Fibroblast of lung (primary cell): ENCODE measurements around the gene CDKN2B-AS1. TPM values are rescaled to one million over a fixed set of nuclear protein-coding genes. Genes with fewer than 3 reads are reported as not detected.

Experiments
- DNase-seq, 2 donors: peaks; one replicate each; pipeline versions ENCODE4 v3.0.0 to v3.0.0-alpha.2; 2010; ENCODE audit warnings: low read depth in 2 of 2
- H2AFZ ChIP-seq: 2 replicates; pipeline ENCODE4 v1.5.1; 2012; ENCODE audit warnings: low read length, control low read depth, inconsistent platforms
- H3K27ac ChIP-seq: 2 replicates; pipeline ENCODE4 v1.5.1; 2011; ENCODE audit warnings: low read length, control low read depth; ENCODE audit not compliant: insufficient read depth
- H3K27me3 ChIP-seq: 2 replicates; pipeline ENCODE4 v1.5.1; 2011; ENCODE audit warnings: mild to moderate bottlenecking, low read length; ENCODE audit not compliant: control insufficient read depth, insufficient read depth
- H3K36me3 ChIP-seq: 2 replicates; pipeline ENCODE4 v1.5.1; 2011; ENCODE audit warnings: low read length; ENCODE audit not compliant: control insufficient read depth, insufficient read depth
- H3K4me1 ChIP-seq: 2 replicates; pipeline ENCODE4 v1.5.1; 2011; ENCODE audit warnings: low read length; ENCODE audit not compliant: control insufficient read depth, insufficient read depth; ENCODE audit errors: extremely low read depth
- H3K4me2 ChIP-seq: 2 replicates; pipeline ENCODE4 v1.5.1; 2011; ENCODE audit warnings: low read length, control low read depth; ENCODE audit not compliant: insufficient read depth; ENCODE audit errors: extremely low read depth
- H3K4me3 ChIP-seq, 4 experiments: fragments of 200-600 bp in 1 of 4; sonication (generic) in 1 of 4; replicated peaks in 1 of 4; 2 replicates each; pipeline ENCODE4 v1.5.1; 2011 to 2016; ENCODE audit warnings: low read length in 4 of 4, low read depth in 3 of 4, mild to moderate bottlenecking in 3 of 4, control low read depth in 2 of 4, inconsistent platforms in 1 of 4, mixed read lengths in 1 of 4; ENCODE audit not compliant: insufficient read depth in 1 of 4; ENCODE audit errors: control extremely low read depth in 1 of 4
- H3K79me2 ChIP-seq: 2 replicates; pipeline ENCODE4 v1.5.1; 2012; ENCODE audit warnings: mild to moderate bottlenecking, low read length, inconsistent platforms; ENCODE audit not compliant: control insufficient read depth, insufficient read depth
- H3K9ac ChIP-seq: 2 replicates; pipeline ENCODE4 v1.5.1; 2011; ENCODE audit warnings: mild to moderate bottlenecking, low read length, control low read depth; ENCODE audit not compliant: insufficient read depth
- H3K9me3 ChIP-seq: 2 replicates; pipeline ENCODE4 v1.5.1; 2012; ENCODE audit warnings: low read depth, low read length; ENCODE audit not compliant: control insufficient read depth, insufficient read depth
- H4K20me1 ChIP-seq: 2 replicates; pipeline ENCODE4 v1.5.1; 2011; ENCODE audit warnings: low read length; ENCODE audit not compliant: control insufficient read depth, insufficient read depth; ENCODE audit errors: extremely low read depth
- EZH2 ChIP-seq: IDR thresholded peaks from 2 replicates; pipeline ENCODE4 v1.5.1; 2012; ENCODE audit warnings: low read length, control low read depth, mild to moderate bottlenecking; ENCODE audit errors: missing control alignments
- polyA plus RNA-seq, 2 donors: library from polyadenylated mRNA; depleted of rRNA in 1 of 2; stranded (reverse) in 1 of 2; unstranded in 1 of 2; fragments of >200 nt; gene quantifications; 2 replicates each; pipeline ENCODE4 v1.2.1, GENCODE V29; 2011 to 2012; ENCODE audit warnings: missing spikeins in 1 of 2
- total RNA-seq: library from RNA; depleted of rRNA; stranded (reverse); fragments of >200 nt; gene quantifications from 2 replicates; pipeline ENCODE4 v1.2.1, GENCODE V29; 2014
- TF ChIP-seq, protein P1 (sequence below), 2 donors: IDR thresholded peaks in 1 of 2; conservative IDR thresholded peaks in 1 of 2; 1 replicate in 1 of 2; 2 replicates in 1 of 2; pipeline ENCODE4 v1.5.1; 2011 to 2012; ENCODE audit warnings: low read length in 2 of 2, control low read depth in 1 of 2, inconsistent platforms in 1 of 2, low read depth in 1 of 2, mild to moderate bottlenecking in 1 of 2

The CDKN2B-AS1 gene
- total and polyA plus RNA-seq, 2 donors (not counting 1 experiment from before 2014, with no cell fraction given) = 1.1 to 7.6 TPM

DNA sequence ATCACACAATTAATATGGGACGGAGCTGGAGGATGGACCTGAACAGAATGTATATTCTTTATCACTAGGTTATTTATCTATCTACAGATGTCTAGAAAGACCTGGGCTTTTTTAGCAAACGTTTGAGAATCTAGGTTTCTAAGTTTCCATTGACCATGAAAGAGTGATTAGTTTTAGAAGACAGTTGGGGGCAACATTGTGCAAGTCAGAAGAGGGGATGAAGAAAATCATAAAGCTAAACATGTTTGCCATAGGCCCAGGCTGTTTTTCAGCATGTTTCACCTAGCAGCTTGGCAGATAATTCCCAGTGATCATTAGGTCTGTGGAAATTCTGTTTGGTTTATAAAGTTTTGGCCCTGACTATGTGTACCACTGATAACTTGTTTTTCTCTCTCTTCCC, 58.6 kb downstream of the CDKN2B-AS1 start:
- Histone ChIP-seq H3K9ac (no peak overlapping the region), H3K9me3 (no peaks in the 10 kb centered on the region)
- DNase-seq = no peak

DNA sequence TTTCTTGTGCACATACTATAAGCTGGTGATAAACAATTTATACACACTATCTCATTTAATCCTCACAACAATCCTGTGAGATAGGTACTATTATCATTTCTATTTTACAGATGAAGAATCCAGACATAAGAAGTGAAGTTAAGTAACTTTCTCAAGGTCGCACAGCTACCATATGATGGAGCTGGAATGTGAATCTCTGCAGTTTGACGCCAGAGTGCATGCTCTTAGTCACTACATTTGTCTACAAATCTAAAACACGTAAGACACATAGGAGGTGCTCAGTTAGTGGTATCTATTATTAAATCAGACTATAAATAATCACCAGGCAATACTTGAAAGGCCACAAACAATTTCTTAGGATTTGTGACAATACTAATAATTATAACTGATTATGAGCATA, 59.5 kb downstream of the CDKN2B-AS1 start:
- Histone ChIP-seq H3K27ac (no peak overlapping the region), H3K9ac (no peak overlapping the region), H3K27me3 (no peaks in the 10 kb centered on the region), H3K79me2 (no peaks in the 10 kb centered on the region), H3K4me2 (no peak overlapping the region), H3K4me3 (no peak overlapping the region), H3K9me3 (no peaks in the 10 kb centered on the region), H2AFZ (no peak overlapping the region), H3K4me1 (peaks cover 9% of the 10 kb centered on the region), H4K20me1 (no peaks in the 10 kb centered on the region), H3K36me3 (no peaks in the 10 kb centered on the region)
- no peak for DNase-seq
- TF ChIP-seq, protein P1, sequence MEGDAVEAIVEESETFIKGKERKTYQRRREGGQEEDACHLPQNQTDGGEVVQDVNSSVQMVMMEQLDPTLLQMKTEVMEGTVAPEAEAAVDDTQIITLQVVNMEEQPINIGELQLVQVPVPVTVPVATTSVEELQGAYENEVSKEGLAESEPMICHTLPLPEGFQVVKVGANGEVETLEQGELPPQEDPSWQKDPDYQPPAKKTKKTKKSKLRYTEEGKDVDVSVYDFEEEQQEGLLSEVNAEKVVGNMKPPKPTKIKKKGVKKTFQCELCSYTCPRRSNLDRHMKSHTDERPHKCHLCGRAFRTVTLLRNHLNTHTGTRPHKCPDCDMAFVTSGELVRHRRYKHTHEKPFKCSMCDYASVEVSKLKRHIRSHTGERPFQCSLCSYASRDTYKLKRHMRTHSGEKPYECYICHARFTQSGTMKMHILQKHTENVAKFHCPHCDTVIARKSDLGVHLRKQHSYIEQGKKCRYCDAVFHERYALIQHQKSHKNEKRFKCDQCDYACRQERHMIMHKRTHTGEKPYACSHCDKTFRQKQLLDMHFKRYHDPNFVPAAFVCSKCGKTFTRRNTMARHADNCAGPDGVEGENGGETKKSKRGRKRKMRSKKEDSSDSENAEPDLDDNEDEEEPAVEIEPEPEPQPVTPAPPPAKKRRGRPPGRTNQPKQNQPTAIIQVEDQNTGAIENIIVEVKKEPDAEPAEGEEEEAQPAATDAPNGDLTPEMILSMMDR (conservative IDR thresholded peaks at IDR 0.05 in 1 of 2, IDR thresholded peaks at IDR 0.05 in 1 of 2; ENCODE audit: low read depth in 1 of 2, low read length in 2 of 2) = no peak
- no peak for TF ChIP-seq EZH2

More for the DNA sequence above, 58.6 kb downstream of the CDKN2B-AS1 start:
- H3K4me2 ChIP-seq = peak overlapping the region; percentile 13
- no peak overlapping the region for H2AFZ ChIP-seq
- no peaks in the 10 kb centered on the region for H3K79me2 ChIP-seq
- H3K4me3 ChIP-seq = no peak overlapping the region
- no peak overlapping the region for H3K27ac ChIP-seq
- H4K20me1 ChIP-seq = no peaks in the 10 kb centered on the region
- H3K36me3 ChIP-seq = no peaks in the 10 kb centered on the region
- H3K4me1 ChIP-seq = peaks cover 9% of the 10 kb centered on the region
- TF ChIP-seq, protein P1 (conservative IDR thresholded peaks at IDR 0.05 in 1 of 2, IDR thresholded peaks at IDR 0.05 in 1 of 2; ENCODE audit: low read depth in 1 of 2, low read length in 2 of 2) = no peak
- no peak for TF ChIP-seq EZH2
- H3K27me3 ChIP-seq = no peaks in the 10 kb centered on the region

DNA sequence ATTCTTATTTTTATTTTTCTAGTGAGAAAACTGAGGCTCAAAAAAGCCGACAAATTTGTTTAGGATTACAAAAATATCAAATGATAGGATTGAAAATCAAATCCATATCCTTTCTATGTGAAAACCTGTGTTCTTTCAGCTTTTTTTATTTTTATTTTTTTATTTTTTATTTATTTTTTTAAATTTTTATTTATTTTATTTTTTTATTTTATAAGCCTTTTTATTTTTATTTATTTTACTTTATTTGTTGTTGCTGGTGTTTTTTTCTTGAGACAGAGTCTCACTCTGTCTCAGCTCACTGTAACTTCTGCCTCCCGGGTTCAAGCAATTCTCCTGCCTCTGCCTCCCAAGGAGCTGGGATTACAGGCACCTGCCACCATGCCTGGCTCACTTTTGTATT, 59.9 kb downstream of the CDKN2B-AS1 start:
- no peak overlapping the region for H3K9ac ChIP-seq
- TF ChIP-seq, protein P1 (conservative IDR thresholded peaks at IDR 0.05 in 1 of 2, IDR thresholded peaks at IDR 0.05 in 1 of 2; ENCODE audit: low read depth in 1 of 2, low read length in 2 of 2) = no peak
- no peak for TF ChIP-seq EZH2
- H2AFZ ChIP-seq = no peak overlapping the region
- H3K36me3 ChIP-seq = no peaks in the 10 kb centered on the region
- no peaks in the 10 kb centered on the region for H4K20me1 ChIP-seq
- H3K4me2 ChIP-seq = no peak overlapping the region
- H3K27ac ChIP-seq = no peak overlapping the region
- H3K9me3 ChIP-seq = no peaks in the 10 kb centered on the region
- H3K4me1 ChIP-seq = peaks cover 9% of the 10 kb centered on the region
- H3K79me2 ChIP-seq = no peaks in the 10 kb centered on the region
- DNase-seq = no peak
- no peaks in the 10 kb centered on the region for H3K27me3 ChIP-seq
- no peak overlapping the region for H3K4me3 ChIP-seq
